RKO (cell line): ENCODE data around the gene CXXC4.

Experiments used
- DNase-seq: peaks from one replicate; pipeline ENCODE4 v3.0.0-alpha.2; 2016; ENCODE audit warnings: low spot score

The CXXC4 gene

GRCh38 chr4:104489731-104490095 is 5.0 kb downstream of the CXXC4 start:
- no peak for DNase-seq

- DNase-seq = no peak
Observed at GRCh38 chr4:104488151-104488550, 6.5 kb downstream of the CXXC4 start.

DNA sequence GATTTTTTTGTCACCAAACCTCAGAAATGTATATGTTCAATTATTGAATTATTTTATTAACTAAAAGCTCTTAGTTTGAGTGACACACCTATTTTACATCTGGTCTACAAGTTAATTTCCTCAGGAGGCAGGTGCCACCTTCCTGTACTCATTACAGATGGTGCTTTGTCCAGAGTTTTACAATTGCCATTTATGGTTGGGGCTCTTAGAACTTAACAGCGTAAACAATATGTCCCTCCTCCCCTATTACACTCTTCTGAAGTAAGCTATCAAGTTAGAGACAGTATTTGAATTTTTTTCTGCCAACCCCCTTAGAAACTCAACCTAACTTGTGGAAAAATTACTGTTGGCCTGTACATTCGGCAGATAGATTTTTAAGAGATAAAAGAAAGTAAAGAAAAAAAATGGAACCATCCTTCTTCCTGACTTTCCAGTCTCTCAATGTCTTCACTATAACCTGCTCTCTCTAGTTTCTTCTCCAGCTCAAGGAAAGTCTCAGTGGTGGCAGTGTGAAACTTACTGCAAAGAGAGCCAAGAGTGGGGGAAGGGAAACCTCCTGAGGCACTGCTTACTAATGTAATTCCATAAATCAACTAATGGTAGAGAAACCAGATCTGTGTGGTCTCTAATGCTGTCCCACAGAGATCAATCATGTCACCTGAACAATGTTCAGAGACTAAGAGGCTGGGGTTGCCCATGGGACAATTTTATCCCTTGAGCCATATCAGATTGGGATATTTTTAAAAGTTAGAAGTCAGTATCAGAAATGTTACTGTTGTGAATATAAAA is 7.8 kb downstream of the CXXC4 start:
- no peak for DNase-seq

DNA sequence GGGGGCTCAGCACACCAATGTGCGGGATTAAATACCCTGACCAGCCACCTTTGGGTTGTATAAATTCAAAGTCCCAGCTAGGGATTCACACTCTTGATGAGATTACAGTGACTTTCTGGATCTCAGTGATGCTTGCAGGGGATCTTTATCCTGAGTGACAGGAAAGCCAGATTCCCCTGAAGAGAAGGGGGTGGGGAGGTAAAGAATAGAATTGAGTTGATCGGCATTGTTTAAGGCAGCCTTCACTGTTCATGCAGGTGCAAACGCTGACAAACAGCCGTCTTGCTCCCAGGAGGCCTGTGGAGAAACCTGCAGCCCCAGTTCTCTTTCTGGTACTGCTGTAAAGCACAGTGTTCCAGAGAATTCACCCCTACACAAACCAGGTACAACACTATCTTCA is 19.0 kb downstream of the CXXC4 start:
- DNase-seq = no peak

GRCh38 chr4:104472766-104473165 is 21.9 kb downstream of the CXXC4 start:
- DNase-seq = no peak

DNA sequence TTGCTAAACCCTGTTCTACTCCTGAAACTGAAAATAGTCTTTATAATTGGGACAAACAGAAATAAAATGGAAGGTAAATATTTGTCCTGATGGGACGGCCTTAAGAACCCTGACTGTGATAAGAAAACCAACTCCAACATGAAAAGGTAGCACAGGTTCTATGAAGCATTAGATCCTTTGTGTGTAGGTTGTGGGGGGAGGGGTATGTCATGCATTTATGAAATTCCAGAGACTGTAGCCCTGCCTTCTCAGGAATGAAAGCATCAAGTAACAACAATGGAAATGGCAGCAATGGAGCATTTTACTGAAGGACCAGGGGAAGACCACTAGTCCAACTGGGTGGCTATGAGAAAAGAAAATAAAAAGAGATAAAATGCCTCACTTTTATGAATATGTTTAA is 23.9 kb downstream of the CXXC4 start:
- no peak for DNase-seq

- DNase-seq = no peak
Observed at GRCh38 chr4:104469794-104470193, 24.9 kb downstream of the CXXC4 start.

DNA sequence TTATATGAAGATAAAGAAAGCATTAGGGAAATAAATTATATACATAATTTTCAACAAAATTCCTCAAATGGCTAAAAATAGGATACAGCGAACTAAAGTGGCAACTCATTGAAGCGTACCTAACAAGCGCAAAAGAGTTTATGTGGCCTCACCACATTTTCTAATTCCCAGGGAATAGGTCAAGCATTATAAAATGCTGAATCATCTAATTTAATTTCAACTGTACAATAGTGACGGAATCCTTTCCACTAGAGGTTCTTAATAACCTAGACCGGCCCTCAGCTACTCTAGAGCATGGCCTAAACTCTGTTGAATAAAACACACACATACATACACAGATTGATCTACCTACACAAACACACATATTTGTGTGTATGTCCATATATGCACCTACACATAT is 29.1 kb downstream of the CXXC4 start:
- no peak for DNase-seq

GRCh38 chr4:104465201-104465600 is 29.5 kb downstream of the CXXC4 start:
- DNase-seq = no peak

DNA sequence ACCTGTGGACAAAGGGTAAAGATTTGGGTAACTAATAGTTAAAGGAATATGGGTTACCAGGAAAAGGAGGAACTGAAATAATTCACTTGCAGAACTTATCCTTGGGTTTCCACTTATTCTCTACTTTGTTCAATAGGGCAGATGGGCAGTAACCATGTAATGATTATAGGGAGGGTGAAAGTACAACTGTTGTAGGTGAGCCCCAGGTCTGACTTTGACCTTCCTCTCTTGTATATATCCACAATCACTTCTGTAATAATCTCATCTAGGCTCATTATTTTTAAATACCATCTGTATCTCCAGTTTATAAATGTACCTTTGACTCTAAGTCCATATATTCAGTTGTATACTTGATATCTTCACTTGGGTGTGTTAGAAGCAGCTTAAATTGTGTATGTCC is 32.1 kb downstream of the CXXC4 start:
- no peak for DNase-seq

DNA sequence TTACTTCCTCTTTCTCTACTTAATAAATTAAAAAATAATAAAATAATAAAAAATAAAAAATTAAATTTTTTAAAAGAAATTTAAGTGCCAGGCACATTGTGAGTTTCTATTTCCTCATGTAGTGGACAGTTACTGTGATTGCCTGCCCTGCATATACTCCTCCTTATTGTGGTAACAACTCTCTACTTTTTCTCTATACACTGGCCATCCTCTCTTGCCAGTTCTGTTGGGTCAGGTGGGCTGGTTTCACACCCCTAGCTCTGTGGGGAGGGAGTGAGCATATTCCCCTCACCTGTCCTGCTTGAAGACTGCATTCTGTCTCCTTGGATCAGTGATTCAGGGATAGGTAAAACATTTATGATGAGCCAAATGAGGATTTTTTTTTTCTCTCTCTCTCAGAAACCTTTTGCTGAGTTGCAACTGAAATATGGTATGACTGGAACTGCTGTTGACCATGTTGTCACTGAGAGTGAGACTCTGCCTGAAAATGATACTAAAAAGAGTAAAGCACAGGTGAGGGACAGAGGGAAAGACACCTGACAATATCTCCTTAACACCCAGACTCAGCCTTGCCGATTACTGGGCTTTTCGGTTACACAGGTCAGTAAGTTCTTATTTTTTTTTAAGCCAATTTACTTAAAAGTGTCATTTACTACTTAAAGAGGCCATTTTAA is 37.2 kb downstream of the CXXC4 start:
- DNase-seq = no peak

GRCh38 chr4:104451573-104451972 is 43.1 kb downstream of the CXXC4 start:
- peak; percentile 38 for DNase-seq

GRCh38 chr4:104449537-104449936 is 45.2 kb downstream of the CXXC4 start:
- DNase-seq = no peak

DNA sequence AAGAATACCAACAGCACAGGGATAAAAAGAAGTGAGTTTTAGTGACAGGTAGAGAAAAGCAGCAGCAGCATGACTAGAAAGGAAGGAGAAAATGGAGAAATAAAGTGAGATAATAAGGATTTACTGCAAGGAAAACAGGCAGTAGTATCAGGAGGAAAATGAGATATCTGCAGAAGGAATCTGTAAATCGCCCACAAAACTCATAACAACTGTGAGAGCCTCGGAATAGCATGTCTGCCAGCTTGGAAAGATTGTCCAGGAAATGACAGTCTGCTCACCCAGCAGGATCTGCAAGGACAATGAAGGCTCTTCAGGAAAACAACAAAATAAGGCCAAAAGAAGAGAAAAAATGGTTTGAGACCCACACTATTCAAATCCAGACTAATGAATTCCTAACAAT is 47.4 kb downstream of the CXXC4 start:
- no peak for DNase-seq

GRCh38 chr4:104446431-104447278 is 48.0 kb downstream of the CXXC4 start:
- DNase-seq = no peak

DNA sequence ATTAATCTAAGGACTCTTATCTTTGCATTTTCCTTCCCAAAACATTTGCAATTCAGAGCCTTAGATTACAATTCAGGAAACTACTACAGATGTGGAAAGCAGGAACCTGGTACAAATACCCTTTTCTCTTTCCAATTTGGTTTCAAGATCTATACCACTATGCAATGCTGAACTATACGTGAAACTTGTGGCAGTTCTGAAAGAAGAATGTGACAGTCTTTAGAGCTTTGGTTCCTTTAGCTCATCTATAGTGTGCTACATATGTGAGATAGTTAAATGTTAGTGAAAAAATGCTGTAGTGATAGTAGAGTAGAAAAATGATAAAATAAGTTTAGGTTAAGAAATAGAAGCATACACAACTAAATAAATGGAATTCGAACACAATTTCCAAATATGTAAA is 50.0 kb downstream of the CXXC4 start:
- DNase-seq = no peak

- no peak for DNase-seq
Observed at GRCh38 chr4:104436542-104436941, 58.2 kb downstream of the CXXC4 start.

DNA sequence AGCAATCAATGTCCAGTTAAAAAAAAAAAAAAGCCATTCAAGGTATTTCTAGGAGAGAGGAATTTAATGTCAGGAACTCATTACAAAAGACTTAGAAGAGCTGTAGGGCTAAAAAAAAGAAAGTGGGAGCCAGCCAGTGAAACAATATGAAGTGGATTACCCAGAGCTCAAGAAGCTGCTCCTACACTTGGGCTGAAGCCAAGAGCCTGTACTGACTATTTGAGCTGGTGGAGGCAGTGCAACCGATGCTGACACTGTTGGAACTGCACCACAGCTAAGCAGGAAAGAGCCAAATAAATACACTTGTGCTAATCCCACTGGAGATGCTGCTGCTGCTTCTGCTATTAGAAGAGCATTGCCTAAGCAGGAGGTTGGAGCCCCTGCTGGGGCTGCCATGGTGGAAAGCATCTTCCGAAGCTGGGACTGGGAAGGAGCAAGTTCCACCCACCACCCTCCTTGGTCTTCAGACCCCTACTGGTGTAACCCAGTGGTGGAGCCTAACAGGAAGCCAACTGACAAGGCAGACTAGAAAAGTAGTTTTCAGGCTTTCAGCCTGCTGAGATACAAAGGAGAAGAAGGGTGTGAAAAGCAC is 65.4 kb downstream of the CXXC4 start:
- no peak for DNase-seq

DNA sequence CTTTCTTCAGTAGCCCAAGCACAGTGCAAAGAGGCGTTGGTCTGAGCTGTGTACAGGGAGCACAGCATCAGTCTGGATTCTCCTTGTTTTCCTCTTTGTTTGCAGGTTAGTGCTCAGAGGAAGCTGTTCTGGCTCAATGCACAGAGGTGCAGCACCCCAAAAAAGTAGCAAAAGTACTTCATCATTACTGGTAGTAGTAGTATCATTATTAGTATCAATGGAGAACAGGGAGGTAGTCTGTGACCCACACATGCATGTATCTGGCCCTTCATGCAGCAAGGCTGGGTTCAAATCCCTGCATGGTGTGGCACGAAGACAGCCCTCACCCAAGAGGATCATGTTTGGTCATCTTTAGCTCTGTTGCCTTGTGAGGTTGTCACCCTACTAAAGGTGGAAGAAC is 68.7 kb downstream of the CXXC4 start:
- DNase-seq = no peak

GRCh38 chr4:104424989-104425388 is 69.7 kb downstream of the CXXC4 start:
- DNase-seq = no peak

GRCh38 chr4:104424475-104424941 is 70.2 kb downstream of the CXXC4 start:
- no peak for DNase-seq

DNA sequence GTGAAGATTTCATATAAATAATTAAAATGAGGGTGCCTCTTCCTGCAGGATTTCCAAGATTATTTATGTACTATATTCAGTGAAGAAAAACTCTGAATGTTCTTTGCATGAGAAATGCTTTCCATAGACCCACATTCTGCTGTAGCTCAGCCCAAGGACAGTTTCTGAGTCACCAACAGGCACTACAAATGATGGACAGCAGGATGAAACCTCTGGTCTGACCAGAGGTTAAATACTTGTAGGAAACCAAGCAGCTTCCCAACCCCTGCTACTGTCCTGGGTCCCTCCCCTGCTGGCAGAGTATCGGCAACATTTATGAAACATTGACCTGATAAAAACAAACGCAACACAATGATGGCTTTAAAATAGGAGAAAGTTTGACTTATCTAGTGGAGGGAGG is 73.1 kb downstream of the CXXC4 start:
- DNase-seq = no peak
